Natural killer cell (primary cell): ENCODE results near the gene EPHB2. TPM values are rescaled to one million over a fixed set of nuclear protein-coding genes. Genes with fewer than 3 reads are reported as not detected.

Experiments
- ATAC-seq, 3 donors: fragments of 150-1000 bp in 2 of 3; fragments of 200-7000 bp in 1 of 3; cut with Tn5 transposase; 1 replicate in 1 of 3; 2 replicates in 2 of 3; pipeline ENCODE4 v1.10.0; 2021; ENCODE audit warnings: mild to moderate bottlenecking in 2 of 3, moderate library complexity in 2 of 3
- DNase-seq, 2 donors: peaks; one replicate each; pipeline versions ENCODE4 v3.0.0 to v3.0.0-alpha.2; 2013 to 2021; ENCODE audit warnings: mixed read lengths in 1 of 2
- H3K27ac ChIP-seq: one replicate; pipeline ENCODE4 v1.5.1; 2013; ENCODE audit warnings: mild to moderate bottlenecking, low read length
- H3K27me3 ChIP-seq: one replicate; pipeline ENCODE4 v1.6.1; 2013; ENCODE audit warnings: low read length; ENCODE audit not compliant: control insufficient read depth, insufficient read depth
- H3K36me3 ChIP-seq: one replicate; pipeline ENCODE4 v1.6.1; 2013; ENCODE audit warnings: low read length; ENCODE audit not compliant: control insufficient read depth, insufficient read depth
- H3K4me1 ChIP-seq: one replicate; pipeline ENCODE4 v1.6.1; 2013; ENCODE audit warnings: low read length; ENCODE audit not compliant: control insufficient read depth, insufficient read depth
- H3K4me3 ChIP-seq: one replicate; pipeline ENCODE4 v1.5.1; 2013; ENCODE audit warnings: low read length
- H3K9me3 ChIP-seq: one replicate; pipeline ENCODE4 v1.6.1; 2013; ENCODE audit warnings: low read length; ENCODE audit not compliant: control insufficient read depth, insufficient read depth
- H3K27ac Mint-ChIP-seq, 2 donors: one replicate each; pipeline ENCODE4 v1.8.0; 2022; ENCODE audit warnings: mild to moderate bottlenecking in 2 of 2, mixed read lengths in 2 of 2, moderate library complexity in 1 of 2
- H3K27me3 Mint-ChIP-seq, 2 donors: one replicate each; pipeline ENCODE4 v1.8.0; 2022; ENCODE audit warnings: low read depth in 2 of 2, mixed read lengths in 2 of 2
- H3K36me3 Mint-ChIP-seq: one replicate; pipeline ENCODE4 v1.8.0; 2022; ENCODE audit warnings: mixed read lengths
- H3K4me1 Mint-ChIP-seq, 2 donors: one replicate each; pipeline ENCODE4 v1.8.0; 2022; ENCODE audit warnings: mixed read lengths in 2 of 2
- H3K4me3 Mint-ChIP-seq: one replicate; pipeline ENCODE4 v1.8.0; 2022; ENCODE audit warnings: mild to moderate bottlenecking, moderate library complexity, mixed read lengths
- H3K9me3 Mint-ChIP-seq, 2 donors: one replicate each; pipeline ENCODE4 v1.8.0; 2022; ENCODE audit warnings: mixed read lengths in 2 of 2
- CTCF ChIP-seq: fragments of 200-600 bp; IDR thresholded peaks from one replicate; pipeline ENCODE4 v1.8.0; 2022; ENCODE audit warnings: antibody characterized with exemption
- WGBS: methylation state at CpG from one replicate; pipeline ENCODE4 v1.1.7; 2013; ENCODE audit warnings: missing lambda C conversion rate; ENCODE audit not compliant: insufficient coverage; 5-methylcytosine and 5-hydroxymethylcytosine counted together
- intact Hi-C: fragments of 100-400 bp; cut with micrococcal nuclease; formaldehyde crosslinking; loops from one replicate; pipeline ENCODE4 v1.14.2; 2022
- total RNA-seq, 4 donors: library from RNA; stranded (reverse); fragments of 120-200 nt in 1 of 4; gene quantifications; one replicate each; pipeline versions ENCODE4 v1.2.3 to v1.2.4, GENCODE V29; 2013 to 2022

Gene EPHB2
- total RNA-seq, 3 donors from 2014 or later (not counting 1 experiment from before 2014, with no cell fraction given), result 0.14 to 0.23 TPM; not detected in 1

DNA sequence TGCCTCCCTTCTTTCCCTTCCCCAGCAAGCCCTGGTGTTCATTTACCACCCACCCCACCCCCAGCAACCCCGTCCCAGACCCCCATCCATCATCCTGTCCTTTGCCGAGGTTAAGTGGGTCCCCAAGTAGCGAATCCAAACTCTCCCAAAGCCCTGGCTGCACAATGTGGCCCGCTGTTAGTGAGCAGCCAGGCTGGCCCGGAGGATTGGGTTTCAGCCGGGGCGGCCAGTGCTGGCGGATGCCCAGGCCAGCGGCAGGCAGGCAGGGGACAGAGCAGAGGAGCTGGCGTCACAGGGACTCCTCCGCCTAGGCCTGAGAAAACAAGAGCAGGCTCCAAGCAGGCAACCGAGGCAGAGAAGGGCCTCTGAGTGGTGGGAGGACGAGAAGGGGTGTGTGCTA lies 61.4 kb downstream of the EPHB2 start:
- Histone ChIP-seq H3K36me3 (no peaks in the 10 kb centered on the region), H3K27ac (no peak overlapping the region), H3K4me3 (no peak overlapping the region), H3K27me3 (no peaks in the 10 kb centered on the region), H3K9me3 (no peaks in the 10 kb centered on the region), H3K4me1 (no peaks in the 10 kb centered on the region)
- H3K9me3 Mint-ChIP-seq, result no peaks in the 10 kb centered on the region
- no peaks in the 10 kb centered on the region for H3K4me1 Mint-ChIP-seq
- intact Hi-C loops, result no loop called here
- no peak for TF ChIP-seq CTCF
- ATAC-seq, result no peak
- WGBS, result 87% methylated on average over 13 of the region's 13 CpGs
- no peak overlapping the region for H3K27ac Mint-ChIP-seq
- peaks cover 0 to 11% of the 10 kb centered on the region in 2 donors for H3K27me3 Mint-ChIP-seq
- no peaks in the 10 kb centered on the region for H3K36me3 Mint-ChIP-seq
- no peak overlapping the region for H3K4me3 Mint-ChIP-seq
- no peak for DNase-seq

DNA sequence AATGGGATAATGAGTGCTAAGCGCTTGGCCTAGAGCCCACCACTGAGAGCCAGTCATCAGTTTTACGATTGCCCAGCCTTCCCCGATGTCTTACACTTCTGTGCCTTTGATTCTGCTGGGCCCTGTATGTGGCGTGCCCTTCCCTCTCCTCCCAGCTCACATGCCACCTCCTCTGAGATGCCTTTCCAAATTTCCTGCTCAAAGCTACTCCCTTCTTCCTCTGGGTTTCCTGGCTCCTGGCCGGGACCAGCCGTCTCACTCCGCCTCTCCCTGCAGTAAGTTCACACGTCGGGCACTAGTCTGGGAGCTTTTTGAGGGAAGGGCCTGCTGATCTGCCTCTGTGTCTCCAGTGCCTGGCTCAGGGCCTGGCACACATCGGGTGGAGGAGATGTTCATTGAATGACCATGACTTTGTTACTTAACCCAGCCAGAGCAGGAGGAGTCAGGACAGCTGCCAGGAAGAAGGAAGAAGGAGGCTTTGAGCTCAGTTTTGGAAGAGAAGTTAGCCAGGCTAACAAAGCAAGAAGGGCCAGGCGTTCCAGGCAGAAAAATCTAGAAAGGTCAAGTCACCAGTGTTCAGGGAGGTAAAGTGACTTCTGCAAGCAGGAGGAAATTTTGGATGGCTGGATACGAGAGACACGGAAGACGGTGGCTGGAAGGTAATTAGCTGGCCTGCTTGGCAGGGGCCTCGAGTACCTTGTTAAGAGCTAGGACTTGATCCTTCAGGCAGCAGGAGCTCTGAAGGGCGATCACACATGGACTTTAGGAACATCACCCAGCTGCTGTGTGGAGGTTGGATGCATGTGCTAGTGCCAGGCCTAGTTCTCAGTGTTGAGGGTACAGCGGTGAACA lies 63.6 kb downstream of the EPHB2 start:
- intact Hi-C loops, result no loop called here
- Mint-ChIP-seq H3K36me3 (no peaks in the 10 kb centered on the region), H3K9me3 (no peaks in the 10 kb centered on the region), H3K4me1 (no peaks in the 10 kb centered on the region), H3K4me3 (no peak overlapping the region), H3K27me3 (peaks cover 0 to 14% of the 10 kb centered on the region in 2 donors), H3K27ac (no peak overlapping the region)
- DNase-seq (no peak), ATAC-seq (no peak)
- no peaks in the 10 kb centered on the region for H3K36me3 ChIP-seq
- no peaks in the 10 kb centered on the region for H3K9me3 ChIP-seq
- H3K27me3 ChIP-seq, result no peaks in the 10 kb centered on the region
- H3K4me3 ChIP-seq, result no peak overlapping the region
- no peak for TF ChIP-seq CTCF
- 87% methylated on average over 17 of the region's 17 CpGs for WGBS
- H3K4me1 ChIP-seq, result no peaks in the 10 kb centered on the region
- no peak overlapping the region for H3K27ac ChIP-seq

DNA sequence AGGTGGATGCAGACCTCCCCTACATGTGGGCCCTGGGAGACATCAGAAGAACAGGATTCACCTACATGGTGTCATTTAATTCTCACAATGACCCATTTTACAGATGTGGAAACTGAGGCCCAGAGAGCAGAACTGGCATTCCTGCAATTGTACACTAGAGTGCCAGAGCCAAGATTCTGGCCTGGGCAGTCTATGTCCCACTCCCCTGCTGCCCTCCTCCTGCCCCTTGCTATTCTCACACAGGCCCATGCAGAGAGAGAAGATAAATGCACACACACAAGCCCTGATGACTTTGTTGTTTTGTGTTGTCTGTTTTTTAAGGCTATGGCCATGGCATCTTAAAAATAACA lies 64.2 kb downstream of the EPHB2 start:
- DNase-seq (no peak), ATAC-seq (no peak)
- intact Hi-C loops, result no loop called here
- Mint-ChIP-seq H3K36me3 (no peaks in the 10 kb centered on the region), H3K4me1 (no peaks in the 10 kb centered on the region), H3K27me3 (peaks cover 0 to 11% of the 10 kb centered on the region in 2 donors), H3K4me3 (no peak overlapping the region), H3K9me3 (no peaks in the 10 kb centered on the region), H3K27ac (no peak overlapping the region)
- H3K4me1 ChIP-seq, result no peaks in the 10 kb centered on the region
- no peak for TF ChIP-seq CTCF
- H3K4me3 ChIP-seq, result no peak overlapping the region
- H3K9me3 ChIP-seq, result no peaks in the 10 kb centered on the region
- no peaks in the 10 kb centered on the region for H3K36me3 ChIP-seq
- no peak overlapping the region for H3K27ac ChIP-seq
- H3K27me3 ChIP-seq, result no peaks in the 10 kb centered on the region

DNA sequence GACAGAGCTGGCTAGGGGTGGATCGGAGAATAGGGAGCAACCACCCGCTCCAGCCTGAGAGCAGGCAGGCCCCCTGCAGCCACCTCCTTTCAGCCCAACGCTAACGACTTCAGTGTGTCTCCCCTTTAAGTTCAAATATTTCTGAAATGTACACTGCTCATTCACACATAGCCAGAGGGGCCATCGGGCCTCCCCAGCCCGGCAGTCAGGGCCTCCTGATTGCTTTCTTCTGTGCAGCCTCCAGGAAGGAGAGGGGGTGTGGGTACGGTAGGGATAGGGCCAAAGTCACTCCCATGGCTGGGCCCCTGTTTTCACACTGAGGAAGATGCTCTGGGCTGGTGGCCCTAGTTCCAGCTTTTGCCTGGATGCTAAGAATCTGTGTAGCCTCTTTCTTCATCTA lies 64.8 kb downstream of the EPHB2 start:
- Mint-ChIP-seq H3K4me1 (no peaks in the 10 kb centered on the region), H3K27me3 (peaks cover 0 to 11% of the 10 kb centered on the region in 2 donors), H3K4me3 (no peak overlapping the region), H3K36me3 (no peaks in the 10 kb centered on the region), H3K9me3 (no peaks in the 10 kb centered on the region), H3K27ac (no peak overlapping the region)
- Histone ChIP-seq H3K4me3 (no peak overlapping the region), H3K36me3 (no peaks in the 10 kb centered on the region), H3K27ac (no peak overlapping the region), H3K27me3 (no peaks in the 10 kb centered on the region), H3K4me1 (no peaks in the 10 kb centered on the region), H3K9me3 (no peaks in the 10 kb centered on the region)
- no peak for TF ChIP-seq CTCF
- ATAC-seq, result no peak
- WGBS, result 89% methylated on average over 7 of the region's 7 CpGs
- intact Hi-C loops, result no loop called here
- DNase-seq, result no peak
